Measurements from ENCODE around the gene FHOD3.
"Not testable (repeated sequence)": the region's sequence is repeated elsewhere in the genome, so short reads cannot be mapped to it uniquely, and the experiment has no call there.

FHOD3 gene

DNA sequence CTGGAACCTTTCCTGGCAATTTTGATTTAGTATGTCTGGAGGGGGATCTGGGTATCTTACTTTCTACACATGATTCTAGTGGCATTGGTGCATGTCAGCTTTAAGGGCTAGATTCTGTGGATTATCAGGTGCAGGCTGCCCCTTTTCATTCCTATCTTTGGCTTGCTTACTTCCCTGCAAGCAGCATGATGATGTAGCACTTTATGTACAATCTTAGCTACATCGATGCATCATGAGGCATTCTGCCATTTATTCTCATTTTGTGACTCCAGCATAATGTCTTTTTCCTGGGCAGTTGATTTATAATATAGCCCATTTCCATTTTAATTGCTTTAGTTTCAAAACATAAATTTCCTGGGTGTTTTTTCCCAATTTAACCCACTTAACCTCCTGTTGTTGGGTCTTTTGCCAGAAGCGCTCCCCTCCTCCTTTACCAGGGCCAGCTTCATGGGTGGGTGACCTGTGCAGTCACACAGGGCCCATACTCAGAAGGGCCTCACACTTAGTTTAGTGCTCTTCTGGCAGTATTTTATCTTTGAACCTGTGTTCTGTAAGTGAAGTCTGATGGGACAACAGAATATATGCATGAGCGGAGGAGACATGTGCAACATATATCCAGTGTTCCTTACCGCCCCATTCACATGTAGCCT, 495.2 kb downstream of the FHOD3 start:
- no peak for DNase-seq (ENCODE audit: low spot score)

DNA sequence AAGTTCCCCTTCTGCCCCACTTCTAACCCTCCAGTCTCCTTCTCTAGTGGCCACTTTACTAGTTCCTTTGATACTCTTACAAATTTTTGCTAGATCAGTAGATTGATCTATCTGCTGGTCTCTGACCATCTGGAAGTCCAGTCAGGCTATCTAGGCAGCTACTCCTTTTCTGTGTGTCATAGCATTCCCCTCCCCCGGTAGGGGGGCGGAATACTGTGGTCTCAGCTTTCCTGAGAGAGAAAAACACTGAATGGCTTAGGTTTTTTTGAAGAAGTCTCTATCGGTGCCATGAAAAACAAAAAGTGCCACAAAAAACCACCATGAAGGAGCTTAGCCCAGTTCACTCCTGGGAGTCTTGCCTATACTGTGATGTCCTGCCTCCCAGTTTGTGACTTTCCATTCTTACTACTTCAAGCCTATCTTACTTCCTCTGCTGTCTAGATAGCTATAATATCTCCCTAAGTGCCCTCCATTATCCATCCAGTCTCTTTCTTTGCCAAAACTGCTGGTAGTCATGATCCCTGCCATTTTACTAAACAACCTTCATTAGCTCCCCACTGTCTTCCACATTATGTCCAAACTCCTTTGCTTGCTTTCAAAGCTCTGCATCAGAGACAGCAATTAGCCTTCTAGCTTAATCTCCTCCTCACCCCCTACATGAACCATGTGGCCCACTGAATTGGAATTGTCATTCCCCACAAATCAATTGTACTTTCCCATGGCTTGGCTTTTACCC, 501.4 kb downstream of the FHOD3 start:
- no peak for DNase-seq (ENCODE audit: low spot score)

DNA sequence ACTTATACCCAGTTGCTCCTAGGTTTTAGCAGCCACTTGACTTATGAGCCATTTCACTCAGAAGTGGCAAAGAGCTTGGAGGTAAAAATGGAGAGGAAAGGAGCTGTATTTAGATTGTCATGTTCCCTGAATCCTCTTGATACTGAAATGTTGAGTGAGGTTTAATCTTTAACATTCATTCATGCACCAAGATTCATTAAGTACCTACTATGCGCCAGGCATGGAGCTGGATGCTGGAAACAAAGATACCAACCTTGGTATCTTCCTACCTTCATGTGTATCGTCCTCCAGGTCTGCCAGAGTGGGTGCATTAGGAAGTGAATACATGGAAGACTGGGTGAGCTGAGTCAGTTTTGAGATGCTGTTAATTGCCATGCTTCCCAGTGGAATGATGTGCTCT, 507.6 kb downstream of the FHOD3 start:
- DNase-seq (ENCODE audit: low spot score): no peak

DNA sequence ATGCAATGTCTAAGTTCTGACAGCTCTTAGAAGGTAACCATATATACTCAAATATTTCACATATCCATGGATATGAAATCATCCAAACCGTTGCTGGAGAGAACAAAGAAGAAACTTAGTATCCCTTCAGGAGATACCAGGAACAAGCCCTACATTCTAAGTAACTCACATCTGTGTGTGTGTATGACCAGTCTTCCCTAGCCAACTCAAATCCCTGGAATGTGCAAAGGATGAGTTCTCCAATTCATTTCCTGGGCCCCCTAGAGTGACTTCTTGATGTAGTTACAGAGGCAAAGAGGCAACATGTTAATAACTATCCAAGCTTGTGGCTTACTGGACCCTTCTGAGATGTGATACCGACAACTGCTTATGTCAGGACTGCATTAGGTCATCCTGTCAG, 511.2 kb downstream of the FHOD3 start:
- no peak for DNase-seq (ENCODE audit: low spot score)

DNA sequence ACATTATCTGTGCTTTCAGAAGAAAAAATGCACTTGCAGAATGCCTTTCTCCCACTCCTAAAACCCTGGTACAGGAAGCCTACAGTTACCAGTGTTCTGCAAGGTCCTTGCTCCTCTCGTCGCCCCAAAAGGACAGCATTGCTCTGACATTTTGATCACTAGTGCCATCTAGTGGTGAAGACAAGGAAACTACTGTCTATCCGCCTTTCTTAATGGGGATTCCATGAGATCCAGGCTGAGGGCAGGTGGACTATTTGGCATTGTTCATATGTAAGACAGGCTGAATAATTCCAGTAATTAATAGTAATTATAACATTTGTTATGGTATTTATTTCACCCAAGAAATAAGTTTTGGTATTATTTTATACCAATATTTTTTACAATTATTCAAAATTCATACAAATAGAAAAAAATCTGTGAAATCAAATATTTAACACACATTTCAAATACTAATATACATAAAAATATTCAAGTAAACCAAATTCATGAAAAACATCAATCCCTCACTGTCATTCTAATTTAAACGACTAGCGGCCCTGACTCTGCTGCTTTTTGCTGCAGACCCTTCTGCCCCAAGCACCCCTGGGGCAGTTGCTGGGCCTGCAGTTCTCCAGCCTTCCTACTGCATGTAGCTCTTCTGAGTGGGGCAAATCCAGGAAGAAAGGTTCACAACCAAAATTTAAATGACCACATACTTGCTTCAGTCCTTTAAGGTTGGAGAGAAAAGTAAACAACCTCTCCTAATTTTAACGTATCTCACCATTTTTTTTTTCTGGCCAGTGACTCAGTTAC, 512.3 kb downstream of the FHOD3 start:
- DNase-seq (ENCODE audit: low spot score): peak; percentile 81

DNA sequence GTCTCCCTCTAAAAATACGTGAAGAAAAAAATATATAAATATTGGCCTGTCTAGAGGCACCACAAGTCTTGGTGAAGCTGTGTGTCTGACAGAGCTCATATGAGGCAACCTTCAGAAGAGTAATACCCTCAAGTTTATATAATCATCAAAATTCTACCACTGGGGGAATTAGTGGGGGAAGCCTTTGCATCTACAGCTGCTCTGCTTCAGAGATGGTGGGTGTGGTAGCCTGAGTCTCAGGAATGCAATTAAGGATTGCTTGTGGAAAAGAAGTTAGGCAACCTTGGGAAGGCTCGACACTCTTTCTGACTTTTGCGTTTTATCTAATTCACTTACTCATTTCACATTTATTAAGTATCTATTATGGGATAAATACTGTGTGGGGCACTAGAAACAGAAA, 513.9 kb downstream of the FHOD3 start:
- no peak for DNase-seq (ENCODE audit: low spot score)

DNA sequence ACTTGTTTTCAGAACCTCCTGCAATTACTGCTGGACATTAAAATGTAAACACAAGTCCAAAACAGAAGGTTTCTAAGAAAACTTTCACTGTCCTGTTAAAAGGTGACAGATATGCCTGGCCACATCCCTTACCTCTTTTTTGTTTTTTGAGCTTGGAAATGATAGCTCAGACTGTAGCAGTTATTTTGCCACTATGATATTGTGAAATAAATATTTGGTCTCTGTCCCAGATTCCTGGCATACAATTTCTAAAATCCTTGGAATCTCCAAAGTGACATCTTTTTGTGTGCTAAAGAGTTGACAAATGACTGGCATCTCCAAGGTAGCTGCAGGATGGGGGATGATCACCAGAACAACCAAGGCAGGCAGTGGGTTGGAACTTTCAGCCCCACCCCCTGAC, 514.4 kb downstream of the FHOD3 start:
- DNase-seq (ENCODE audit: low spot score): no peak

DNA sequence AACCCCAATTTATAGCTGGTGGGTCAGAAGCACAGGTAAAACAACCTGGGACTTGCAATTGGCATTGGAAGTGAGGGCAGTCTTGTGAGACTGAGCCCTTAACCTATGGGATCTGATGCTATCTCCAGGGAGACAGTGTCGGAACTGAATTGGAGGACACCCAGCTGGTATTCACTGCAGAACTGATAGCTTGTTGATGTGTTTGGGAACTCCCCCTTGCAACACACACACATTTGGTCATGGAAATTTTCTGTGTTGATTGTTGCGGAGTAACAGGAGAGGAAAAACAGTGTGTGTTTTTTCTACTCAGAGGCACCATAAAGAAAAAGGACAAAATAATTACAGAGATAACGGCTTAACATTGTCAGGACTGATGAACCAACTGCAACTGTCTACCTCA, 515.2 kb downstream of the FHOD3 start:
- no peak for DNase-seq (ENCODE audit: low spot score)

DNA sequence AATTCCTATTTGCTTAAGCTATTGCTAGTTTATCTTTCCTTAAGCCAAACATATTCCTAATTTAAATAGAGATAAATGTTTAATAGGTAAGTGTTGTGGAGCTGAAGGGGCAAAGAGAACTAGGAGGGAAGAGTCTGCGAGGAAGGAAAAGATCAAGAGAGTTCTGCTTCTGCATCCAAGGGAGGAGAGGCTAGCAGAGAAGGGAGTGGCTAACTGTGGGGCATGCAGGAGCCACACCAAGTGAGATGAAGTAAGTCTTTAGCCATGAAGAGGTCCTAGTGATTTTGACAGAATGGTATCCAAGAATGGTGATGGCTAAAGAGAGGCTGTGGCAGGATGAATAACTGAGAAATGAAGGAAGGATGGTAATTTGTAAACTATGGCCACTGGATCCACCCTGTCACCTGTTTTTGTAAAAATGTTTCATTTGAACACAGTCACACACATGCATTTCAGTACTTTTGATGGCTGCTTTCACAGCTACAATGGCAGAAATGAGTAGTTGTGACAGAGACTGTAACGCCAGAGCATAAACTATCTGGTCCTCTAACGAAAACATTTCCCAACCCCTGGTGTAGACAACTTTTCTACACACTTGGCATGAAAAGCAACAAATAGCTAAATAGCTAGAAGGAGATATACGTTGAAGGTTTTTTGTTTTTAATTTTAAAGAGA, 515.7 kb downstream of the FHOD3 start:
- DNase-seq (ENCODE audit: low spot score): no peak

DNA sequence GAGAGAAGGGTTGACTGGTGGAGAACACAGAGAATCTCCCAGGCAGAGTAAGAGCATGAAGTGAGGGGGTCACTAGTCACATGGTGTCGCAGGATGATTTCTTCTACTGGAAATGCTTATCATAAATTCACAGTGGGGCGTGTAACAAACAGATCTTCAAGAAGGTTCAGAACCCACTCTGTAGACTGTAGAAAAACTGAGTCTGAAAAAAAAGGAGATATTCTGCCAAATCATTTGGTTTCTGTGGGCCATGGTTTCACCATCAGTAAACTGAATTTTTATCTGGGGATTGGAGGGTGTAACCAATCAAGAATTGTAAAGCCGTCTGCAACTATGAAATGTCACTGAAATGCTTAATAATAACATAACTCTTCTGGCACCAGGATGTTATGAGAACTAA, 516.3 kb downstream of the FHOD3 start:
- DNase-seq (ENCODE audit: low spot score): no peak

DNA sequence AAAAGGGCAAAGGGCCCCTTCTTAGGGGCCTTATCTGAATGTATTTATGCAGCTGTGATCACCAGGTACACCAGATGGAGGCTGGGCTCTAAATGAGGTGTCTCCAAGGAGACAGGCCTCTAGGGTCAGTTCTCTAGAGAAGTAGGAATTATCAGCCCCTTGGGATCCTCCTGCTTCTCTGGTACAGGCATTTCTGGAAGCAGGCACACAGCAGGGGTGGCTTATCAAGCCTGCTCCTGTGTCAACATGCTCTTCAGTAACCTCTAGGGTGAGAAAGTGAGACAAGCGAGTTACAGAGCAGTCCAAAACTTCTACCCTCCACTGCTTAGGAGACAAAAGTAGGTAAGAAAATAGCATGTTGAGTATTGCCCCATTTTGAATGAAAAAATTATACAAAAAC, 517.5 kb downstream of the FHOD3 start:
- no peak for DNase-seq (ENCODE audit: low spot score)

DNA sequence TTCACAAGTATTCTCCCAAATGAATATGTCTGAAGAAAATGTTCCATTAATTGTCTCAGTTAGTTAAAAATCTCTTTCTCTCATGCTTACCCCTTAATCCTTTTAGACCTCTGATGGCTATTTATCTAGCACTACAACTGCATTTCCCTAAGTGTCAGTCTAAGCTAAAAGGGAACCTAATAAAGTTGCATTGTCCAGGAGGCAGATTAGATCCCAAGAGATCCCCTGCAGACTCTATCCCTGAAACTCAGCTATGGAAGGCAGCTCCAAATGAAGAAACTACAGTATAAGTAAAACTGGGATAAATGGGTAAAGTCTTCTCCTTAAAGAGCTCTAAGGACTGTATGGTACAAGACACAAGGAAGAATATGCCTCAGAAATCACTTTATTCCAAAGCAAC, 518.6 kb downstream of the FHOD3 start:
- DNase-seq (ENCODE audit: low spot score): not testable (repeated sequence)

DNA sequence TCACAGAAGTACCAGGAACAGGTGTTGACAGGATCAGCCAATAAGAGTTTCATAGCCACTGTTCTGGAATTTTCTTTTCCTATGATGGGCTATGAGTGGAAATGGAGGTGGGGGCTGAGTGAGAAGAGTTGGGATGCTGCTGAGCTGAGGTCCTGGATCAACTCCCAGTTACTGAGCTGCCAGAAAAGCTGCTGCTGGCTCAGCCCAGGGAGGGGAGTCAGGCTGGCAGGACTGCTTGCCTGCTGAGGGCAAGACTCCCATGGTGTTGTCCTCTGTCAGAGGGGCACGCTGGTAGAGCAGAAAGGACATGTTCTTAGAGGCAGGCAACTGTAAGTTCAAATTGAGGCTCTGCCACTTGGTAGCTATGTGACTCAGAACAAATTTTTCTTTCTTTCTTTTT, 519.5 kb downstream of the FHOD3 start:
- DNase-seq (ENCODE audit: low spot score): no peak

DNA sequence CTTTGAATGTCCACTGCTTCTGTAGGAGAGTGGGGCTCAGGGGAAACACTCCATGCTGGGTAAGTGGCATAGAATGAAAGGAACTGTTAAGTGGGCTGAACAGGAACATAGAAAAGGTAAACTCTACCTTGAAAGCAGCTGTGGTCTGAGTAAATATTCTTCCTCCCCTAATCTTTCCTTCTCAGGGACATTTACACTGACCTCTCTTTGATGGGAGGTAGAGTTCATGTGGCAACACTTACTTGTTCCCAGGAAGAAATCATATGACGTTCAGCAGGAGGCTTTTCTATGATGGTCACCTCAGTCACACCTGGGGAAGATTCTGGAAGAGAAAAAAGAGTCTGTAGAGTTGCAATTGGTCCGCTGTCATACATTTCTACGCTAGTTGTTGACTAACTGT, 521.1 kb downstream of the FHOD3 start:
- no peak for DNase-seq (ENCODE audit: low spot score)

DNA sequence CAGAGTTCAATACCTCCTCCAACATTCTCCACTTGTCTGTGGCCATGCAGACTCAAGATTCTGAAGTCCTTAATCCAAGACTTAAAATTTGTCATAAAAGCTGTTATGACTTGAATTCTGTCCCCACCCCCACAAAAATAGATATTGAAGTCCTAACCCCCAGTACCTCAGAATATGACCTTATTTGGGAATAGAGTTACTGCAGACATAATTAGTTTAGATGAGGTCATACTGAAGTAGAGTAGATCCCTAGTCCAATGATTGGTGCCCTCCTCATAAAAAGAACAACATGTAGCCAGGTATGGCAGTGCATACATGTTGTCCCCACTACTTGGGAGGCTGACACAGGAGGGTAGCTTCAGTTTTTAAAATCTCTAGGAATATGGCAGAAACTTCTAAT, 522.1 kb downstream of the FHOD3 start:
- no peak for DNase-seq (ENCODE audit: low spot score)

DNA sequence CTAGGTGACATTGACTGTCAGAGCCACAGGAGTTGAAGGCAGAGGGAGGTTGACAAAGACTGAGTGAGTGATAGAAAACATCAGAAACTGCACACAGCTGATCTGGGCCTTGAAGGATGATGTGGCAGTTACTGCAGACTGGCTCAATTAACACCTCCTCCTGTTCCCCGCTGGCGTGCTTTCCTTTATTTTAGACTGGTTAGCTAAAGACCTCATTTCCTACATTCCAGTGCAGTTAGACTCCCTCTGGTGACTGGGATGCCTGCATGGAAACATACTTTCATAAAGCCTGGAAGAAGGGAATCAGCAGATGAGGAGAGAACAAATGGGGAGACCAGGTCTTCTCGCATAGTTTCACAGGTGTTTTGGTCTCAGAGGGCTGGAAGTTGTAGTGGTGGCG, 524.2 kb downstream of the FHOD3 start:
- no peak for DNase-seq (ENCODE audit: low spot score)

DNA sequence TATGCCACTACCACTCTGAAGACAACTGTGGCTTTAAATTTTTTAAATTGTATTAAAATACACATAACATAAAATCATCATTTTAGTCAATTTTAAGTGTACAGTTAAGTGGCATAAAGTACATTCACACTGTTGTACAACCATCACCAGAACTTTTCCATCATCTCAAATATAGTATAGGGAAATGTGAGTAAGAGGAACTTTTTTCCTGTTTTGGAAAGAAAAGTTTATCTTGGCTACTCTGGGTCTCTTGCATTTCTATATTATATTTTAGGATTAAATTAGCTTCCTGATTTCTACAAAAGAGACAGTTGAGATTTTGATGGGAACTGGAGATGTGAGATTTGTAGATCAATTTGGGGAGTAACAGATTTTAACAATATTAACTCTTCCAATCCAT, 528.0 kb downstream of the FHOD3 start:
- DNase-seq (ENCODE audit: low spot score): no peak

DNA sequence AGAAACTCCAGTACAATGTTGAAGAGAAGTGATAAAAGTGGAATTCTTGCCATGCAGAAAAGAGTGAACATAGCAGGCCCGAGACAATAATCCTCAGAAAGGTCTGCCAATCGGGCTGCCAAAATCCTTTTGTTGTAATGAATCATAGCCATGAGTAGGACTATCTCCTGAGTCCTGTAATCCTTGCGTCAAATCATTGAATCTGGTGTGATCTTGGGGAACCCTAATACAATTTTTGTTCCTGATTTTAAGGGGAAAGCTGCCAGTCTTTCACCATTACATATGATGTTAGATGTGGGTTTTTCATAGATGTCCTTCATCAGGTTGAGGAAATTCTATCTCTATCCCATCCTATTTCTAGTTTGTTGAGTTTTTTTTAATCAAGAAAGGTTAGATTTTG, 529.0 kb downstream of the FHOD3 start:
- no peak for DNase-seq (ENCODE audit: low spot score)

DNA sequence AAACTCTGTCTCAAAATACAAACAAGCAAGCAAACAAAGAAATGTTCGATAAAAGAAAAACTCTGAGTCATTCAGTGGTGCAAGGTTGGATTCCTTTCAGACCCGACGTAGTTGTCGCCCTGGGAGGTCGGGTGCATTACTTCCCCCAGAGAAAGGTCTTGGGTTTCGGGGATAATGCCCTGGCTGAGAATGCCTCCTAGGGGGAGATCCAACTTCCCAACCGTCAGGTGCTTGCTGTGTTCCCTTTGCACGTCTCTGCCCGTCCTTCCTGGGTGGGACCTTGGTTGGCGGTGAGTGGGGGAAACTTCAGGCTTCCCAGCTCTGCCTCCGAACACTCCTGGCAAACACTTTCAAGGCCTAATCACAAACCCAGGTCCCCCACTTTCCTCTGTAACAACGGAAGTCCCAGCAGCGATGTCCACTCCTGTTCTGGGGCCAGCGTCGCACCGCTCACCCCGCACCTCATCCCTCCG, 530.7 kb downstream of the FHOD3 start:
- DNase-seq (ENCODE audit: low spot score): peak; percentile 37

DNA sequence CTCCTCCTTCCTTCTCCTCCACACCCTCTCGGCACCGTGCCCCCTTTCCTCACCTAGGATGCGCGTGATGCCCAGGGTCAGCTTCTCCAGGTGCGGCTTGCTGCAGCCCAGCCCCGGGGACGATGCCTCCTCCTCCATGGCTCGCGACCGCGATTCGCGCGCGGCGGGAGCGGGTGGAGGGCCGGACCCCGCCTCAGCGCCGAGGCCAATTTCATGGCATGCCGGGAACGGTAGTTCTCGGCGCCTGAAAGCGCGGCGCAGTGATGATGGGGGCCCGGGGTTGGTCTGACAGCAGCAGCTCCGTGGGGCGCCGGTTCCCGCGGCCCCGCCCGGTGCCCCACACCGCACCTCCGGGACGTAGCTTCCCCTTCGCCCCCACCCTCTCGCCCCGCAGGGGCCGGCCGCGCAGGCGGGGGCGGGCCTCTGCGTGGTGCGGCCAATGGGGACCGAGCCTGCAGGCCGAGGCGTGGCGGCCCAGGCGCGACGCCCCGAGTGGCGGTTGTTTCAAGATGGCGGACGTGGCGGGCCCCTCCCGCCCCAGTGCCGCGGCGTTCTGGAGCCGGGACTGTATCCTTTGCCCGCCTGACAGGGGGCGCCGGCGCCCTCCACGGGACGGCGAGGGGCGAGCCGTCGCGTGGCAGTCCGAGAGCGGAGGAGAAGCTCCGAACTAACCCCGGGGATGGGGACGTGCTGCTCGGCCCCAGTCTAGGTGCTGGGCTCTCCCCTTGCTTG, 531.3 kb downstream of the FHOD3 start, which contains the start of the genes KIAA1328 and TPGS2:
Gene KIAA1328, plus strand, starts transcription at position 498 of the 732 bp plus-strand sequence. Its CDS starts 12 bp downstream, at position 510.
Gene TPGS2, minus strand, starts transcription at position 373 of the 732 bp plus-strand sequence. Its CDS starts 235 bp downstream, at position 138.
- peak; percentile 85 for DNase-seq (ENCODE audit: low spot score)
